Motor neuron (in vitro differentiated cells): ENCODE data around the gene HCFC1. TPM values are rescaled to one million over a fixed set of nuclear protein-coding genes. Genes with fewer than 3 reads are reported as not detected.

Experiments used
- ATAC-seq, 8 experiments: fragments of 200-7000 bp; cut with Tn5 transposase; replicated peaks in 6 of 8; 2 replicates each; pipeline ENCODE4 v1.8.0; 2021; ENCODE audit warnings: mild to moderate bottlenecking in 8 of 8, moderate library complexity in 8 of 8
- H3K27ac ChIP-seq, 2 donors: fragments of 250-450 bp; sonication (Bioruptor Pico); 2 replicates each; pipeline ENCODE4 v1.9.0; 2021; ENCODE audit warnings: antibody characterized with exemption in 2 of 2, mild to moderate bottlenecking in 2 of 2, moderate library complexity in 1 of 2
- H3K4me1 ChIP-seq, 2 donors: fragments of 250-450 bp; sonication (Bioruptor Pico); replicated peaks in 1 of 2; 2 replicates each; pipeline ENCODE4 v1.6.1; 2021; ENCODE audit warnings: antibody characterized with exemption in 2 of 2, mild to moderate bottlenecking in 2 of 2, moderate library complexity in 1 of 2
- H3K4me3 ChIP-seq, 5 donors: fragments of 250-450 bp; sonication (Bioruptor Pico); 2 replicates each; pipeline ENCODE4 v1.9.0; 2021; ENCODE audit warnings: antibody characterized with exemption in 5 of 5, mild to moderate bottlenecking in 5 of 5, moderate library complexity in 4 of 5
- WGBS, 10 experiments: fragments of 450-650 bp; shearing (Covaris generic); methylation state at CpG; one replicate each; pipeline ENCODE4 v1.0.0; 2022; 5-methylcytosine and 5-hydroxymethylcytosine counted together
- in situ Hi-C, 9 experiments: fragments of 400-800 bp; cut with MboI; loops; one replicate each; pipeline ENCODE4 v1.15.0; 2021; ENCODE audit warnings: low sequenced_read_pairs in 9 of 9, low pct_unique_long_range_greater_than_20kb in 2 of 9; ENCODE audit not compliant: unreplicated experiment in 9 of 9
- total RNA-seq, 8 experiments: library from RNA; unstranded; fragments of 300-600 nt; gene quantifications; 2 replicates each; pipeline versions ENCODE4 v1.2.3 to v1.2.4, GENCODE V29; 2022

The HCFC1 gene
- total RNA-seq, 8 experiments from 2014 or later, result 11.8 to 52.2 (median 21.4) TPM

DNA sequence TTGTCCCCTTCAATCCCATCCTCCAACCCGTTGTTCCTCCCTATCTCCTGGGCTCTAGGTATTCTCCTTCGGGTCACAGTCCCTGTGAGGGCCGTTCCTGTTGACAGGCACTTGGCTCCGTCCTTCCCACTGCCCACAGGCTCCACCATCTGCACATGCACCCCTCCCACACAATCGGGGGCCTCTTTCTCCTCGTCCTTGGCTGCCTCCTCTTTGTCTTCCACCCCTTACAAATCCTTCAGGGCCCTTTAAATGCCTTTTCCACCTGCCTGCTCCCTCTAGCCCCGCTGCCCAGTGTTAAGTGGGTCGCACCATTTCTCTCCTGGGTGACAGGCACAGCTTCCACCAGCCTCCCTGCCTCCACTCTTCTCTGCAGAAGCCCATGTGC lies 69.9 kb downstream of the HCFC1 start:
- in situ Hi-C loops, result no loop called here
- WGBS, 10 experiments, result 30% methylated on average over 5 of the region's 8 CpGs; no CpG with 5 or more reads in 9 of the 10 experiments
- Histone ChIP-seq H3K4me3 (no peak overlapping the region), H3K4me1 (peaks cover 16 to 22% of the 10 kb centered on the region in 2 donors), H3K27ac (peak overlapping the region; percentile 39 to 63)
- peak in 5 of 8 experiments; percentile 12 to 27 (median 17) for ATAC-seq

GRCh38 chrX:153900831-153901752 lies 70.5 kb downstream of the HCFC1 start:
- Histone ChIP-seq H3K4me3 (no peak overlapping the region), H3K27ac (peak overlapping the region; percentile 39 to 63), H3K4me1 (peaks cover 16 to 22% of the 10 kb centered on the region in 2 donors)
- WGBS, 10 experiments, result 0 to 40% (median 17%) methylated on average over 1 to 11 of the region's 26 CpGs; no CpG with 5 or more reads in 4 of the 10 experiments
- peak; percentile 86 to 91 (median 88) for ATAC-seq
- in situ Hi-C loops, result no loop called here

DNA sequence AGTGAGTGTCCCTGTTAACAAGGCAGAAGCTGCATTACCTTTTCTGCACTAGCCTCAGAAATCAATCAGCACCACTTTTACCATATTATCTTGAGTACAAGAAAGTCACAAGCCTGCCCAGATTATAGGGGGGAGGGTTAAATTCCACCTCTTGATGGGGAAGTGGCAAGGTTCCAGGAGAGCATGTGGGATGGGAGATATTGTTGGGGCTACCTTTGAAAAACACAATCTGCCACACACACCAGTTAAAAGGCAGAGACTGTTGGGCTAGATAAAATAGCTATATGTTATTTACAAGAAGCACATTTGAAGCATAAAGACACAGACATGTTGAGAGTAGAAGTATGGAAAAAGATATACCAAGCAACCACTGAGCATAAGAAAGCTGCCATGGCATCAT lies 73.7 kb downstream of the HCFC1 start:
- in situ Hi-C loops, result no loop called here
- H3K4me3 ChIP-seq, result no peak overlapping the region
- no peak overlapping the region for H3K27ac ChIP-seq
- ATAC-seq, result no peak
- peaks cover 16 to 22% of the 10 kb centered on the region in 2 donors for H3K4me1 ChIP-seq

Other genes with a start within 250 kb of the HCFC1 start
- gene BCAP31, start 247.4 kb downstream of the HCFC1 start, total RNA-seq, result 100 to 1,000 TPM in 3 of 8 experiments, 10 to 100 TPM in 5; 70.0 to 239 (median 86.4) TPM
- 1 to 10 TPM; 3.4 to 6.8 (median 3.6) TPM for gene ABCD1, start 247.0 kb downstream of the HCFC1 start, total RNA-seq
- gene PLXNB3, start 207.6 kb downstream of the HCFC1 start, total RNA-seq, result 1 to 10 TPM in 4 of 8 experiments, under 1 TPM in 4; 0.62 to 4.3 (median 1.2) TPM
- 1 to 10 TPM in 4 of 8 experiments, under 1 TPM in 4; 0.51 to 5.0 (median 0.93) TPM for gene SRPK3, start 190.8 kb downstream of the HCFC1 start, total RNA-seq
- gene IDH3G, start 177.4 kb downstream of the HCFC1 start, total RNA-seq, result 10 to 100 TPM; 32.2 to 69.3 (median 42.6) TPM
- 100 to 1,000 TPM; 327 to 910 (median 415) TPM for gene SSR4, start 177.2 kb downstream of the HCFC1 start, total RNA-seq
- 100 to 1,000 TPM in 1 of 8 experiments, 10 to 100 TPM in 4, under 1 TPM in 3; 0.09 to 103 (median 57.4) TPM for gene PDZD4, start 141.3 kb downstream of the HCFC1 start, total RNA-seq
- gene L1CAM, start 85.6 kb downstream of the HCFC1 start, total RNA-seq, result 100 to 1,000 TPM in 4 of 8 experiments, 10 to 100 TPM in 1, 1 to 10 TPM in 2, under 1 TPM in 1; 0.87 to 147 (median 96.4) TPM
- 1 to 10 TPM in 1 of 8 experiments, under 1 TPM in 4, not detected in 3; 0.11 to 1.4 (median 0.19) TPM for gene AVPR2, start 67.1 kb downstream of the HCFC1 start, total RNA-seq
- gene ARHGAP4, start 45.6 kb downstream of the HCFC1 start, total RNA-seq, result 10 to 100 TPM in 1 of 8 experiments, 1 to 10 TPM in 6, not detected in 1; 1.6 to 21.7 (median 2.9) TPM
- gene NAA10, start 36.8 kb downstream of the HCFC1 start, total RNA-seq, result 100 to 1,000 TPM in 2 of 8 experiments, 10 to 100 TPM in 6; 48.3 to 121 (median 71.4) TPM
- 10 to 100 TPM in 5 of 8 experiments, 1 to 10 TPM in 3; 5.3 to 46.7 (median 10.6) TPM for gene RENBP, start 27.2 kb downstream of the HCFC1 start, total RNA-seq
- 1 to 10 TPM; 2.7 to 9.5 (median 4.7) TPM for gene TMEM187, start 936 bp upstream of the HCFC1 start, total RNA-seq
- gene IRAK1, start 48.1 kb upstream of the HCFC1 start, total RNA-seq, result 10 to 100 TPM in 7 of 8 experiments, 1 to 10 TPM in 1; 2.7 to 52.9 (median 21.7) TPM
- gene MECP2, start 125.9 kb upstream of the HCFC1 start, total RNA-seq, result 10 to 100 TPM; 23.2 to 65.0 (median 25.3) TPM
- not detected for gene OPN1LW, start 172.4 kb upstream of the HCFC1 start, total RNA-seq
- gene OPN1MW, start 210.8 kb upstream of the HCFC1 start, total RNA-seq, result not detected
- not detected for gene OPN1MW2, start 247.9 kb upstream of the HCFC1 start, total RNA-seq